ENCODE data around the gene PPP1R13L. TPM values are rescaled to one million over a fixed set of nuclear protein-coding genes. Genes with fewer than 3 reads are reported as not detected.
A peak's percentile ranks its signal among the peaks of the same experiment; 100 is the strongest.

Gene PPP1R13L
- total and polyA plus RNA-seq, 2 donors: 1.7 to 41.6 TPM

- no peak overlapping the region for H3K27ac ChIP-seq (ENCODE audit: low read depth in 1 of 2, low read length in 1 of 2)
- DNase-seq (ENCODE audit: low read depth in 6 of 9, low spot score in 9 of 9): no peak
- H3K27me3 ChIP-seq (ENCODE audit: control insufficient read depth in 2 of 2, insufficient read depth in 1 of 2, low read length in 1 of 2): peaks cover 25 to 53% of the 10 kb centered on the region in 2 donors
- H3K4me3 ChIP-seq (ENCODE audit: low read length in 2 of 2): no peak overlapping the region
- H3K4me1 ChIP-seq (ENCODE audit: control insufficient read depth in 2 of 2, insufficient read depth in 2 of 2, low read length in 2 of 2): peaks cover 22 to 33% of the 10 kb centered on the region in 2 donors
- 97% methylated on average over 4 of the region's 4 CpGs for WGBS
- H3K36me3 ChIP-seq (ENCODE audit: control insufficient read depth in 2 of 2, insufficient read depth in 2 of 2, low read length in 1 of 2): no peaks in the 10 kb centered on the region
- H3K9me3 ChIP-seq (ENCODE audit: control insufficient read depth in 2 of 2, insufficient read depth in 1 of 2, low read length in 1 of 2): no peaks in the 10 kb centered on the region
Measured at GRCh38 chr19:45445139-45445538, 40.3 kb upstream of the PPP1R13L start.

GRCh38 chr19:45444318-45445041 lies 39.6 kb upstream of the PPP1R13L start:
- Histone ChIP-seq H3K27ac (ENCODE audit: low read depth in 1 of 2, low read length in 1 of 2) (peak overlapping the region; percentile 33 to 42), H3K27me3 (ENCODE audit: control insufficient read depth in 2 of 2, insufficient read depth in 1 of 2, low read length in 1 of 2) (peaks cover 25 to 55% of the 10 kb centered on the region in 2 donors), H3K4me1 (ENCODE audit: control insufficient read depth in 2 of 2, insufficient read depth in 2 of 2, low read length in 2 of 2) (peaks cover 18 to 29% of the 10 kb centered on the region in 2 donors), H3K36me3 (ENCODE audit: control insufficient read depth in 2 of 2, insufficient read depth in 2 of 2, low read length in 1 of 2) (no peaks in the 10 kb centered on the region), H3K4me3 (ENCODE audit: low read length in 2 of 2) (peak overlapping the region; percentile 2 to 43), H3K9me3 (ENCODE audit: control insufficient read depth in 2 of 2, insufficient read depth in 1 of 2, low read length in 1 of 2) (no peaks in the 10 kb centered on the region)
- WGBS: 16% methylated on average over 47 of the region's 47 CpGs
- peak in 3 of 9 donors; percentile 63 to 78 (median 70) for DNase-seq (ENCODE audit: low read depth in 6 of 9, low spot score in 9 of 9)

- H3K4me3 ChIP-seq (ENCODE audit: low read length in 2 of 2): peak overlapping the region; percentile 27 to 43
- no peaks in the 10 kb centered on the region for H3K9me3 ChIP-seq (ENCODE audit: control insufficient read depth in 2 of 2, insufficient read depth in 1 of 2, low read length in 1 of 2)
- H3K4me1 ChIP-seq (ENCODE audit: control insufficient read depth in 2 of 2, insufficient read depth in 2 of 2, low read length in 2 of 2): peaks cover 18 to 30% of the 10 kb centered on the region in 2 donors
- H3K27me3 ChIP-seq (ENCODE audit: control insufficient read depth in 2 of 2, insufficient read depth in 1 of 2, low read length in 1 of 2): peaks cover 25 to 55% of the 10 kb centered on the region in 2 donors
- 1% methylated on average over 49 of the region's 49 CpGs for WGBS
- H3K36me3 ChIP-seq (ENCODE audit: control insufficient read depth in 2 of 2, insufficient read depth in 2 of 2, low read length in 1 of 2): no peaks in the 10 kb centered on the region
- DNase-seq (ENCODE audit: low read depth in 6 of 9, low spot score in 9 of 9): no peak
- H3K27ac ChIP-seq (ENCODE audit: low read depth in 1 of 2, low read length in 1 of 2): peak overlapping the region in 1 of 2 donors; percentile 10
Measured at GRCh38 chr19:45443462-45444317, 38.8 kb upstream of the PPP1R13L start.

GRCh38 chr19:45442778-45443461 lies 38.1 kb upstream of the PPP1R13L start:
- Histone ChIP-seq H3K27me3 (ENCODE audit: control insufficient read depth in 2 of 2, insufficient read depth in 1 of 2, low read length in 1 of 2) (peaks cover 25 to 55% of the 10 kb centered on the region in 2 donors), H3K9me3 (ENCODE audit: control insufficient read depth in 2 of 2, insufficient read depth in 1 of 2, low read length in 1 of 2) (no peaks in the 10 kb centered on the region), H3K4me3 (ENCODE audit: low read length in 2 of 2) (peak overlapping the region; percentile 27 to 43), H3K27ac (ENCODE audit: low read depth in 1 of 2, low read length in 1 of 2) (peak overlapping the region; percentile 10 to 31), H3K4me1 (ENCODE audit: control insufficient read depth in 2 of 2, insufficient read depth in 2 of 2, low read length in 2 of 2) (peaks cover 18 to 30% of the 10 kb centered on the region in 2 donors), H3K36me3 (ENCODE audit: control insufficient read depth in 2 of 2, insufficient read depth in 2 of 2, low read length in 1 of 2) (no peaks in the 10 kb centered on the region)
- DNase-seq (ENCODE audit: low read depth in 6 of 9, low spot score in 9 of 9): peak in 1 of 9 donors; percentile 50
- WGBS: 8% methylated on average over 15 of the region's 15 CpGs

GRCh38 chr19:45442408-45442777 lies 37.5 kb upstream of the PPP1R13L start:
- H3K27me3 ChIP-seq (ENCODE audit: control insufficient read depth in 2 of 2, insufficient read depth in 1 of 2, low read length in 1 of 2): peaks cover 25 to 55% of the 10 kb centered on the region in 2 donors
- 85% methylated on average over 2 of the region's 2 CpGs for whole genome bisulfite sequencing
- DNase-seq (ENCODE audit: low read depth in 6 of 9, low spot score in 9 of 9): no peak
- H3K4me3 ChIP-seq (ENCODE audit: low read length in 2 of 2): no peak overlapping the region
- no peaks in the 10 kb centered on the region for H3K9me3 ChIP-seq (ENCODE audit: control insufficient read depth in 2 of 2, insufficient read depth in 1 of 2, low read length in 1 of 2)
- no peaks in the 10 kb centered on the region for H3K36me3 ChIP-seq (ENCODE audit: control insufficient read depth in 2 of 2, insufficient read depth in 2 of 2, low read length in 1 of 2)
- H3K4me1 ChIP-seq (ENCODE audit: control insufficient read depth in 2 of 2, insufficient read depth in 2 of 2, low read length in 2 of 2): peaks cover 18 to 30% of the 10 kb centered on the region in 2 donors
- H3K27ac ChIP-seq (ENCODE audit: low read depth in 1 of 2, low read length in 1 of 2): no peak overlapping the region

- Histone ChIP-seq H3K36me3 (ENCODE audit: control insufficient read depth in 2 of 2, insufficient read depth in 2 of 2, low read length in 1 of 2) (no peaks in the 10 kb centered on the region), H3K9me3 (ENCODE audit: control insufficient read depth in 2 of 2, insufficient read depth in 1 of 2, low read length in 1 of 2) (no peaks in the 10 kb centered on the region), H3K4me3 (ENCODE audit: low read length in 2 of 2) (no peak overlapping the region), H3K4me1 (ENCODE audit: control insufficient read depth in 2 of 2, insufficient read depth in 2 of 2, low read length in 2 of 2) (peaks cover 18 to 30% of the 10 kb centered on the region in 2 donors), H3K27ac (ENCODE audit: low read depth in 1 of 2, low read length in 1 of 2) (peak overlapping the region in 1 of 2 donors; percentile 18), H3K27me3 (ENCODE audit: control insufficient read depth in 2 of 2, insufficient read depth in 1 of 2, low read length in 1 of 2) (peaks cover 25 to 55% of the 10 kb centered on the region in 2 donors)
- no peak for DNase-seq (ENCODE audit: low read depth in 6 of 9, low spot score in 9 of 9)
- WGBS: 92% methylated on average over 9 of the region's 9 CpGs
Measured at GRCh38 chr19:45440873-45441654, 36.2 kb upstream of the PPP1R13L start.

- peak overlapping the region; percentile 32 to 75 for H3K4me3 ChIP-seq (ENCODE audit: low read length in 2 of 2)
- no peaks in the 10 kb centered on the region for H3K9me3 ChIP-seq (ENCODE audit: control insufficient read depth in 2 of 2, insufficient read depth in 1 of 2, low read length in 1 of 2)
- WGBS: 80% methylated on average over 9 of the region's 9 CpGs
- H3K36me3 ChIP-seq (ENCODE audit: control insufficient read depth in 2 of 2, insufficient read depth in 2 of 2, low read length in 1 of 2): no peaks in the 10 kb centered on the region
- peaks cover 18 to 30% of the 10 kb centered on the region in 2 donors for H3K4me1 ChIP-seq (ENCODE audit: control insufficient read depth in 2 of 2, insufficient read depth in 2 of 2, low read length in 2 of 2)
- H3K27ac ChIP-seq (ENCODE audit: low read depth in 1 of 2, low read length in 1 of 2): no peak overlapping the region
- no peak for DNase-seq (ENCODE audit: low read depth in 6 of 9, low spot score in 9 of 9)
- H3K27me3 ChIP-seq (ENCODE audit: control insufficient read depth in 2 of 2, insufficient read depth in 1 of 2, low read length in 1 of 2): peaks cover 25 to 48% of the 10 kb centered on the region in 2 donors
Measured at GRCh38 chr19:45440259-45440638, 35.4 kb upstream of the PPP1R13L start.

GRCh38 chr19:45439569-45440258 lies 34.8 kb upstream of the PPP1R13L start:
- peak overlapping the region in 1 of 2 donors; percentile 78 for H3K27ac ChIP-seq (ENCODE audit: low read depth in 1 of 2, low read length in 1 of 2)
- peaks cover 25 to 43% of the 10 kb centered on the region in 2 donors for H3K27me3 ChIP-seq (ENCODE audit: control insufficient read depth in 2 of 2, insufficient read depth in 1 of 2, low read length in 1 of 2)
- under 1% methylated on average over 78 of the region's 78 CpGs for WGBS
- peak in 6 of 9 donors; percentile 73 to 90 (median 80) for DNase-seq (ENCODE audit: low read depth in 6 of 9, low spot score in 9 of 9)
- no peaks in the 10 kb centered on the region for H3K36me3 ChIP-seq (ENCODE audit: control insufficient read depth in 2 of 2, insufficient read depth in 2 of 2, low read length in 1 of 2)
- peaks cover 18 to 28% of the 10 kb centered on the region in 2 donors for H3K4me1 ChIP-seq (ENCODE audit: control insufficient read depth in 2 of 2, insufficient read depth in 2 of 2, low read length in 2 of 2)
- no peaks in the 10 kb centered on the region for H3K9me3 ChIP-seq (ENCODE audit: control insufficient read depth in 2 of 2, insufficient read depth in 1 of 2, low read length in 1 of 2)
- peak overlapping the region; percentile 32 to 75 for H3K4me3 ChIP-seq (ENCODE audit: low read length in 2 of 2)

Data from thymus (tissue), 11 donors.